ENCODE results near the gene ICAM2.
"Not testable (repeated sequence)": the region's sequence is repeated elsewhere in the genome, so short reads cannot be mapped to it uniquely, and the experiment has no call there.

ICAM2 gene

DNA sequence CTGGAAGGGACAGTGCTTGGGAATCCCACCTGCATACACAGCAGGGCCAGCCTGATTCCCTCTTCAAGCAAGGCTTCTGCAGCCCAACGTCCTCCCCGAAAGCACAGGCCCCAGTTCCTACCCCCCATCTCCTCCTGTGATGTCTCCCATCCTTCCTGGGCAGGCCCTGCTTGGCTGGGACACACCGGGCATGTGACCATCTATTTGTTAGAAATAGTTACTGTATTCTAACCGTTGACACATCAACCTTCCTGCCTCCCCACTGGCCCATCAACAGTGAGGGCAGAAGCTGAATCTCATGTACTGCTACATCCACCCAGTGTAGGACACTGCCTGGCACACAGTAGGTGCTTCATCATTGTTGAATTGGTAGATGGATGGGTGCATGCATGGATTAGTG lies 11.6 kb downstream of the ICAM2 start:
- DNase-seq = no peak

DNA sequence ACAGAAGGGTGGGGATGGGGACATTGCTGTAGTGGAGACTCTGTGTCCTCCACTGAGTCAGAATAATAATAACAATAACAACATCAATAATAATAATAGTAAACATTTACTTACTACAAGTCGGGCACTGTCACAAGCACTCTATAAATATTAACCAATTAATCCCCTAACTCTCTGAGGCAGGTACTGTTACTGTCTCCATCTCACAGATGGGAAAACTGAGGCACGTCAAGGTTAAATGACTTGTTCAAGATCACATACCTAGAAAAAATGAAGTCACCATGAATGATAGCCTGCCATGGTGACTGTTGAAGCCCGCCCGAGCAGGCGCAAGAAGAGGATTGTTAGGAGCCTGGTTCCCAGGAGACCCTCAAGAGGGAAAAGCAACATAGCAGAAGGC lies 12.1 kb downstream of the ICAM2 start:
- no peak for DNase-seq

DNA sequence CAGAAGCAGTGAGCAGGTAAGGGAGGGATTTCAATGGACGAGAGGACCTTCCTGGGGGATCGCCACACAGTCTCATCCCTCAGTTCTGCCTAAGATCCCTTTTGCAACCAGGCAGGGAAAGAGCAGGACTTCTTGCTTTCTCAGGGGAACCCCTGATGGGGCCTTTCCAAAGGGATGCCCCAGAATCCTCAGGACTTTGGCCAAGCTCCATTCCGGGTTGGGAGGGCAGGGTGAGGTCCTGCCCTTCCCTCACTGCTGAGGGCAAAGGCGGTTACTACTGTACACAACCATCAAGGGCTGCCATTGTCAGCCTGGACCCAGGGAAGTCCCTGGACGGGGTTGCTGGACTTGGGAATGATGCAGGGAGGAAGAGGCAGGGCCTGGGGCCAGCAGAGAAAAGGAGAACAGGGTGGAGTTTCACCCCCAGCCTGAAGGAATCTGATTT lies 12.6 kb downstream of the ICAM2 start:
- no peak for DNase-seq

DNA sequence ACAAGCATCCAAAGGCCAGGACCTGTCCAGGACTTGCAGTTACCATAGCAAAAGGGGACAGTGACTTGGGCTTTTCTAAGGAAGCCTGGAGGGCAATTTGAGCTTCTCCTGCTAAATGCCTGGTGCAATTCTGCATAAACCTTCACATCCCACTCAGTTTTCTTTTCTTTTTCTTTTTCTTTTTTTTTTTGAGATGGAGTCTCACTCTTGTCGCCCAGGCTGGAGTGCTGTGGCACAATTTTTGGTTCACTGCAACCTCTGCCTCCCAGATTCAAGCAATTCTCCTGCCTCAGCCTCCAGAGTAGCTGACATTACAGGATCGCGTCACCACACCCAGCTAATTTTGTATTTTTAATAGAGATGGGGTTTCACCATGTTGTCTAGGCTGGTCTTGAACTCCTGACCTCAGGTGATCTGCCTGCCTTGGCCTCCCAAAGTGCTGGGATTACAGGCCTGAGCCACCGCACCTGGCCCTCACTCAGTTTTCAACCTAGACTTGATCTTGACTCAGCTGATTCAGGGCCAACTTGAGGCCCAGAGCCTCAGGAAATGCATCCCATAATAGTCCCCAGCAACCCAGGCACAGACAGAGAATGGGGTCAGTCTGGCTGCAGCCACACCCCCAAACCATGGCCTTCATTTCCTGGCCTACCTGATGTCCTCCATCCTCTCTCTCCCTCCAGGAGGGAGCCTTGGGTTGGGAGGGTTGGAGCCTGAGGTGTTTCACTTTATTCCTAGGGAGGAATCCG lies 13.2 kb downstream of the ICAM2 start:
- DNase-seq = not testable (repeated sequence)

DNA sequence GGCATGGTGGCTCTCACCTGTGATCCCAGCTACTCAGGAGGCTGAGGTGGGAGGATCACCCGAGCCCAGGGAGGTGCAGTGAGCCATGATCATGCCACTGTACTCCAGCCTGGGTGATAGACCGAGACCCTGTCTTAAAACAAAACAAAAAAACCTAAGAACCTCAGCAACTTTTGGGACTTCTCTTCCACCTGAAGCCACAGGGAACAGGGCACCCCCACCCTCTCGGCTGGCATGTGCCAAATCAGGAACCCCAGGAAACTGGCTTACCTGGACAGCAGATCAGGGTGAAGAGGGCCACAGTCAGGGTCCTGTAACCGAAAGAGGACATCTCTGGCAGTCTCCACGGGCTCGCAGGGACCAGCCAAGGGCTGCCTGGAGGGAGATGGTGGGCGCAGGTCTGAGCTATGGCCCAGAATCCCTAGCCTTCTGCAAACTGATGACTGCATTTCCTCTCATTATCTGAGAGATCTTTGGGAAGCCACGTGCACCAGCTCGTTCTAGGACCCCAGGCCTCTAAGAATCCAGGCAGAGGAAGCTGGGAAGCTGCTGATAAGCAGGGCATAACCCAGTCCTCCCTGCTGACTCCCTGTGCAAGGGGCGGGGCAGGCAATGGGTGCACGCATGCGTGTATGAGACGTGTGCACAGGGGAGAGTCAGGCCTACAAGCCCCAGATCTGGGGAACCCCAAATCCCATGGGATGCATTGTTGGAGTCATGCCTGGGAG lies 13.9 kb downstream of the ICAM2 start:
- DNase-seq = no peak

DNA sequence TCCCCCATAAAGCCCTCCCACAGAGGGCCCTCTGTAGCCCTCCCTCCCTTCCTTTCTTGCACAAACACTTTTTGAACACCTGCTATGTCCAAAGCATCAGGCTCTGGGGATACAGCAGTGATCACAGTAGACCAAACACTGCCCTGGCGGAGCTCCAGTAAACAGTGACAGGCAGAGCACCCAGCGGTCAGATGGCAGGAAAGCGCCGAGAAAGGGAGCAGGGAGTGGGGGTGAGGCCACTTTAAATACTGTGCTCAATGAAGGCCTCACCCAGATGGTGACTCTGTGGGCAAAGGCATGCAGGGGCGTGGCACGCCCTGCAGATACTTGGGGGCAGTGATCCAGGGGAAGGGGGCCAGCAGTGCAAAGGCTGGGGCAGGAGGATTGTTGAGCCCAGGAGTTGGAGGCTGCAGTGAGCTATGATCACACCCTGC lies 14.7 kb downstream of the ICAM2 start:
- no peak for DNase-seq

DNA sequence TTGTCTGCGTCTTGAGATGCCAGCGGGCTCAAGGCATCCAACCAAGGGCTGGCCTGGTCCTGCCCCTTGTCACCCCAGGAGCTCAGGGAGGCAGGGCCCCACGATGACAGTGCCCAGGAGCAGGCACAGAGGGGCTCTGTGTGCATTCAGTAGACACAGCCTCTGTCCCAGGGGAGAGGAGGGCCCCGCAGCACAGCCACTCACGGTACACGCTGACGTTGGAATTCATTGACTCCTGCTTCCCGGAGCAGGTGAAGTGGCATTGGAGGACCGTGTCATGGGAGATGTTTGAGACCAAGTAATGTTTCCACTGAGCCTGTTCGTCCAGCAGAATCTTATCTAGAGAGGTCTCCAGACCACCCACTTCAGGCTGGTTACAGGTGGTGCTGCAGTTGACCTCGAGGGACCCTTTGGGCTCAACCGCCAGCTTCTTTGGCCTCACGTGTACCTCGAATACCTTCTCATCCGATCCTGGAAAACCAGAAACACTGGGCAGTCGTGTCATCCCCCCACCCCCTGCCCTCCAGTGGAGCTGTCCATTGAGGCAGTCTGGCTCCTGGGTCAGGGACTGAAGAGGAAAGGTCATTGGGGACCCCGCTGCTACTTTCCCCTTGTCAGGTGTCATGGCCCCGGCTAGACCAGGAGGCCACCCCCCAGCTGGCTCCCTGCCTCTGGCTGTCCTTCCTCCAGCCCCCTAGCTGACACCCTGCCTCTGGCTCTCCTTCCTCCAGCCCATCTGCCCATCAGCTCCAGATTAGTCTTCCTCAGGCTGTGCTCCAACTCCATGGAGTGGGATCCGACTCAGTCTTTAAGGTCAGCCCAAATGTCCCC lies 15.3 kb downstream of the ICAM2 start:
- DNase-seq = no peak

DNA sequence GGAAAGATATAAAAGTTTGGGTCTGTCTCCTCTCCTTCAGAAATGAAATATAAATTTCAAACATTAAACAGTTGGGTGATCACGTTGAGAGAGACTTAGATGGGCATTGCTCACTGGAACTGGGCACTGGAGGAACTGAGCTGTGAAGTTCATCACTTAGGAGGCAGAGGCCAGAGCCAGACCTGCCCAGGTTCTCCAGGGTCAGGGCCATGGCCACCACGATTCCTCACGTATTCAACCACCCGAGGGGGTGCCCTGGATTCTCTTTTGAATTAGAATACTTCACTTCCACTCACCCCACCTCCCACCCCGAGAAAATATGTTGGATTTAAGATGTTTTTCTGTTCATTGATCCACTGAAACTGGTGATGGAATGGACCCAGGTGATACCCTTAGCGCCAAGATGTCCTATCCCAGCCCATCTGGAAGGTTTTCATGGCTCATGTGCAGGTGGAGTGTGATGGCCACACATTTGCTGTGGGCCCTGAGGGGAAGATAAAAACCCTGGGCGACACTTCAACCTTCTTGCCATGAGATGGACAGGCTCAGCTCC lies 16.1 kb downstream of the ICAM2 start:
- no peak for DNase-seq

DNA sequence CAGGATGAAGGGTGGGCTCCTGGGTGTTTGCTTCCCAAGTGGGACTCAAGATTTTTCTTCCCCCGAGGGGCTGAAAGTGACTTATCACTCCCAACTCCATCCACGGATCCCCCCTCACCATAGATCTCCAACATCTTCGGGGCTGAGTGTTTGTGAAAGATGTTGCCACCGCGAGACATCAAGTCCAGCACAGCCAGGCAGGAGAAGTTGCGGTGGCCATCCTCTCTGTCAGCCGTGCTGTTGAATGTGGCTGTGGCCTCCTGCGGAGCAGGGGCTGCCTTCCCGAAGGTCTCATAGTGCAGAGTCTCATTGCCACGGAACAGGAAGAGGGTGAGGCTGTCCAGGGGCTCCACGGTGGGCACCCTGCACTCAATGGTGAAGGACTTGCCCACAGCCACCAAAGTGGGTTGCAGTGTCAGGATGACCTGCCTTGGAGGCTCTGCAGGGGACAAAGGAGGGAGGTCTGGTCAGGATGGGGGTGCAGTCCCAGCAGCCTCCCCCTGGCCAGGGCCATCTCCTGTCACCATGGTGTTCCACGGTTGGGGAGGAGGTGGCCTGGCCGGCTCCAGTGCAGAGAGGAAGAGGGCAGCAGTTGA lies 16.8 kb downstream of the ICAM2 start:
- DNase-seq = no peak

DNA sequence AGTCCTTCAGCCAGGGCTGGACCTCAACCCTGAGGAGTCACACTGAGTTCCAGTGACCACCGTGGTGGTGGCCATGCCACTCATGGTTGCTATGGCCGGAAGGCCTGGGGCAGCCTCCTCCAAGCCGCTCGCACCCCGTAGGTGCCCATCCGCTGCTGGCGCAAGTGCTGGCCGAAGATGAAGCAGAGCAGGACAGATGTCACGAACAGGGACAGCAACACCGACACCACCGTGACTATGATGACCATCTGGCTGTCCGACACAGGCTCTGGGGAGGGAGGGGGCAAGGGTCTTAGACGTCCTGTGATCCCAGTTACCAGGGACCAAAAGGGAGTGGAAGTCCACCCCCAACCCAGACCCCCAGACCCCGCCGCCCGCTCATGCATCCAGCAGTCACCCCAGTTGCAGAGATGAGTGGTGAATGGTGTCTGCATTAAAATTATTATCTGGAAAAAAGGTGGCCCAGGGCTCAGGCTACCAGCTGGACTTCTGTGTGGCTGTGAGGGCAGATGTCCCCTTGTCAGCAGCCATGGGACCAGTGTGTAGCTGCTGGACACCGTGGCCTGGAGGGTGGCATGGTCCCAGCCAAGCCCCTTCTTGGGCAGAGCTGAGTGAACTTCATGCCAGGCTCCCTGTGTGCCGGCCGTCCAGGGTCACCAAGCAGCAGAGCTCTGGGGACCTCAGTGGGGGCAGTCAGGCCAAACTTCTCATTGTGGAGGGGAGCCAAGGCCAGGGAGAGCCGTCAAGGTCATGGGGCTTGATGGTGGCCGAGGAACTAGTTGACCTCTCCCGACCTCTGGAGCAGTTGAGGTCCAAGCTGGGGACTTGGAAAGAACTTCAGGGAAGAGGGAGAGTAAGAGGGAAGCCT lies 17.5 kb downstream of the ICAM2 start:
- DNase-seq = no peak

DNA sequence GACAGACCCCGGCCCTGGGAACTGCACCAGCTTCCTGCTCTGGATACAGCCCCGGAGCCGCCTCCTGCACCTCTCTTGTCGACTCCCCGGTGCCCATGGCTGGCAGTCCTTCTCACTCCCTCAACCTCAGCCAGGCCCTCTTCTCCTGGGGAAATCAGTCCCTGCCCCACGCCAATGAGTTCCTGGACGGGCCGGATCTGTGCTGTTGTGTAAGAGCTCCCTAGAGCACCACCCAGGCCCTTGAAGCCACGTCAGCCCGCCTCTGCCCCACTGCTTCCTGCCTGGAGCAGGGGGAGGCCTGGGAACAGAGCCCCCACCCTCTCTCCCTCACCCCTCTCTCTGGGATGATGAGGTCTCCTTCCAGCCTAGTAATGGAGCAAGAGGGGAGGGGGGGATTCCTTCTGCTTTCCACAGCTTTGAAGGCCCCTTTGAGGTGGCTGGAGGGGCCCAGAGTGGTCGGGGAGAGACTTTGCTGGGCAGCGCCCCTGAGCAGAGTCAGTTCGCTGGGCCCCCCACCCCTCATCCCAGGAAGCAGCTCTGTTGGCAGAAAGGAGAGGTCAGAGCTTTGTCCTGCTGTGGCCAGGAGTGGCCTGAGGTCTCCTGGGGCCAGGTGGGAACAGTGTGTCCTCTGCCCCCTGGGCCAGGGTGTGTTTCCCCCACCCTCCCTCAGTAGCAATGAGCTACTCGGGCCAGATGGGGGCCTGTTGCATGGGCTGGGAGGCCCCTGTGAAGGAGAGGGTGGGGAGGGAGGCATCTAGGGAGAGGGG lies 18.5 kb downstream of the ICAM2 start:
- no peak for DNase-seq

DNA sequence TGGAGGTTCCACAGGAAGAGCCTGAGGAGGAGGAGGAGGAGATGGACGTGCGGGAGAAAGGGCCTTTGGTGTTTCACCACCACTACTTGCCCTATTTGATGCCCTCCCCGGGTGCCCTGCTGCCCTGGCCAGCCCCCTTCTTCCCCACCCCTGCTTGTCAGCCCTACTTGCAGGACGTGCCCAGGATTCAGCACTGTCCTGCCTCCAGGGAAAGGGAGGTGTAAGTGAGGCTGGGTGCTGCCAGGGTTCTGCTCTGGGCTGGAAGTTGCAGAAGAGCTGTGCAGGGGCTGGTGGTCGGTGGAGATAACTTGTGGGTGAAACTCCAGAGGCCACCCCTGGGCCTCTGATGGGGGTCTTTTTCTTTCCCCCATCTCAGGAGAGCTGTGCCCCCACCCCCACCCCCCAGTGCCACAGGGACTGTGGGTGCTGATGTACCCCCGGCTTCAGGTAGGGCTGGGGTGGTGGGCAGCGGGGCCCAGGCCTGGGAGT lies 19.3 kb downstream of the ICAM2 start:
- no peak for DNase-seq

DNA sequence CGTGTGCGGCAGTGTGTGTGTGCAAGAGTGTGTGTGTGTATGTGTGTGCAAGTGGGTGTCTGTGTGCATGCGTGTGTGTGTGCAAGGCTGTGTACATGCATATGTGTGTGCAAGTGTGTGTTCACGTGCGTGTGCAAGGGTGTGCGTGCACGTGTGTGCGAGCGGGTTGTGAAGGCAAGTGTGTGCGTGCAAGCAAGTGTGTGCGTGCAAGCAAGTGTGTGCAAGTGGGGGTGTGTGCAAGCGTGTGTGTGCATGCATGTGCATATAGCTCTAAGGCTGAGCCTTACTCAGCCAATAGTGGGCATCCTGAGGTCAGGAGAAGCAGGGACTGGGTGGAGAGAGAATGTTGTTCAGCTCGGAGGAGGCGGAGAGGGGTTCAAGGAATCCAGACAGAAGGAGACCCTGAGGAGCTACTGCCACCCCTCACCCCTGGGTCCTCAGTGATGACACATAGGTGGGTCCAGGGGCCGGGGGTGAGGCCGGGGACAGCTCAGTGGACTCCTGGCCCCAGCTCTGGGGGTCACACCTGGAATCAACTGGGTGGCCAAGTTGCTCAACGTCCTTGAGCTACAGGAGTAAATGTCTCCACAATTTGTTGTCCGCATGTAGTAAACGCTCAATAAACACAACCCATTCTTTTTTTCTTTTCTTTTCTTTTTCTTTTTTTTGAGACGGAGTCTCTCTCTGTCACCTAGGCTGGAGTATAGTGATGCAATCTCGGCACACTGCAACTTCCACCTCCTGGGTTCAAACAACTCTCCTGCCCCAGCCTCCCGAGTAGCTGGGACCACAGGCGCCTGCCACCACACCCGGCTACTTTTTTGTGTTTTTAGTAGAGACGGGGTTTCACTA lies 20.5 kb downstream of the ICAM2 start:
- DNase-seq = no peak

DNA sequence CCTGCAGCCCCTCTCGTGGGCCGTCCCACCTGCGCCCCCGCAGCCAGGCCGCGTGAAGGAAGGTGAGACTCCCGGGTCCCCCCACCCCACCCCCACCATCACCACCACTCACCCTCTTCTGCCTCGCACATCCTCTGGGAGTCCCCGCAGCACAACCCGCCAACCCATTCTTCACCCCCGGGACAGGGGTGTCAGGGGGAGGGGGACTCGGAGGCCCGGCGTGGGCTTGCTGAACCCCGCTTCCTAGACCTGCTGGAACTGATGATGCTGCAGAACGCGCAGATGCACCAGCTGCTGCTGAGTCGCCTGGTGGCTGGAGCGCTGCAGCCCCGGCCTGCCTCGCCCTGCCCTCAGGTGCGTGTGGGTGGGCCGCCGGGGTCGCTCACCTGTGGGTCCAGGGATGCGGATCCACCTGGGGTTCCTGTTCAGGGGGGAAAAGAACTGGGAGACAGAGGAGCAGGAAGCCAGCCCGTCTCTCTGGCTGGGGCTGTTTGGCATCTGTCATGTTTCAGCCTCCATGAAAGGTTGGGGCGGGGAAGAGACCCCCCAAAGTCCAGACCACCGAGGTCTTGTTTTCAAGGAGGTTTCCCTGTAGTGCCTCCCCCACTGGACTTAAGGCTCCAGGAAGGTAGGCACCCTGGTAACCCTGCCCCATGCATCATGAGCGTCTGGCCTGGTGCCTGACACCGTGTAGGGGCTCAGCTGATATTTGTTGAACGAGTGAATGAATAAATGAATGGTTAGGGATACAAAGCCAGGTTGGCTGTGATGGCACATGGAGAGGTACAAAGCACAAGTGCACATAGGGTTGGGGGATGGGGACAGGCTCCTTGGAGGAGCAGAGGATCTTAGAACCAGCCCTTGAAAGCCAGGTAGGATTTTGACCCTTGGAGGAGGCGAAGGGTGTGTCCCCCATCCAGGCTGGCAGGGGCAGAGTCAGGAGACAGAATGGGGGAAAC lies 21.4 kb downstream of the ICAM2 start:
- peak in 1 of 2 experiments; percentile 38 for DNase-seq

DNA sequence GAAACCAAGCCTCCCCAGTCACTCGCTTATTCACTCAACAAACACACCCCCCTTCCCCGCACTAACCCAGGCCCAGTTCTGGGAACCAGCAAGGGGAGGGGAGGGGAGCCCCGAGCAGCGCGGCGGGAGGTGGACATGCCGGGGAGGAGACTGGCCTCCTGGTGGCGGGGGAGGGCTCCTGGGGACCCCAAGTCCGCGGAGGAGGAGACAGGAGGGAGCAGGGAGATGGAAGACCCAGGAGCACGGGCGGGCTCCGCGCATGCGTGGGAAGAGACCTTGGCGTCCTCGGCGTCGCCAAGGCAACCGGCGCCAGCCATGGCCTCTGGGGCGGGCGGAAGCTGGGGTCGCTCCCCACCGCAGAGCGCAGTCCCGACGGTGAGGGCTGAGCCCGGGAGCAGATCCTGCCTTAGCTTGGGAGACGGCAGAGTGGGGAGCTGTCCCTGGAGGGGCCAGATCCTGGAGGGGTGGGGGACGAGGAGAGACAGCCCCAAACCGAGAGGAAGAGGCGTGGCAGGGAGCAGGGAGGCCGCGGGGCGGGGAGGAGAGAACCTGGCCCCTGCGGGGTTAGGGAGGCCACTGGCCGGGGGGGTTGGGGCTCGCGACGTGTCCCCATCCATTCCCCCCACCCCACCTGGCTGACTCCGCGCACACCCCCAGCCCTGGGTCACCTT lies 22.2 kb downstream of the ICAM2 start, which contains the start of gene PRR29:
TSS of gene PRR29 (plus strand) at position 302 of the 671 bp plus-strand sequence. CDS start at position 316, 14 bp downstream.
- peak; percentile 65 to 68 for DNase-seq

DNA sequence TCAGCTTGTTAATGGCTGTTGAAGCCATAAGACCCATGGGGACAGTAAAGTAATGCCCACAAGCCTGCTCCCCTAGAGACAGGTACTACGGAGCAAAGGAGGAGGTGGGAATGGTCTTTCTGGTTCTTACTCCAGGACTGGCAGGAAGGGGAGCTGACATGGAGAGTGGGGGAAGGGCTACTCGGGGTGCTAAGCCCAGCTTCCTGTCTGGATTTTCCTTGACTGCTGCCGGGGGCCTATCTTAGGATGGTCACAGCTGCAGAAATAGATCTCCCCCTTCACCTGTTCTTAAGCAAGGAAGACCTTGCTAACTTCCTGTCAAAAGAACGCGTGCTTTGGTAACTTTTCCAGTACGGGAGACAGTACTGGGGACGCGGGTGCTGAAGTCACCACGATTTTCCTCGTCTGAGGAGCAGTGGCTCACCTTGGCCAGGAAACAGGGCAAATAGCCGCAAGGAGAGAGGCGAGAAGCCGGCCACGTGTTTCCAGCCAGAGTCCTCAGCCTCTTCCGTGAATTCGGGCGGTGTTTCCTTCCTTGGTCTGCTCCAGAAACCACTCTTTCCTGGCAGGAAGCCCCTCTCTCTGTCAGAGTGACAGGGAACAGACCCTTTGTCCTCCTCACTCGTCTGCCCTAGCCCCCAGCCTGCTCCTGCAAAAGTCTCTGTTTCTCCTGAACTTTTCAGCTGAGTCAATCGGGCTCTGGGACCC lies 22.9 kb downstream of the ICAM2 start:
- DNase-seq = no peak

All from stimulated activated CD4-positive, alpha-beta T cell treated with anti-CD3 and anti-CD28 coated beads, Interleukin-4, amount 100 ng/mL, for 4 hours (primary cell).